HepG2 (cell line): ENCODE results near the gene DTNB. TPM values are rescaled to one million over a fixed set of nuclear protein-coding genes. Genes with fewer than 3 reads are reported as not detected.

Experiments
- ATAC-seq: fragments of 200-7000 bp; cut with Tn5 transposase; 3 replicates; pipeline ENCODE4 v1.9.1; 2020; ENCODE audit warnings: mild to moderate bottlenecking, moderate library complexity
- BruUV-seq: library from RNA; stranded (reverse); fragments of 400-500 nt; replicated peaks from 2 replicates; lab custom pipeline; 2021; lab: Mats Ljungman, UMichigan
- CTCF ChIA-PET: fragments of 300-600 bp; formaldehyde crosslinking; extraction: SDS; loops from one replicate; lab custom pipeline; 2021; ENCODE audit warnings: low total read pairs, inconsistent platforms, low intra/inter-chr PET ratio; lab: Yijun Ruan, JAX
- POLR2A ChIA-PET: fragments of 350-600 bp; sonication (Branson Sonifier 250); formaldehyde crosslinking; loops from one replicate; lab custom pipeline; 2020; ENCODE audit warnings: antibody characterized with exemption, inconsistent platforms; lab: Yijun Ruan, JAX
- DNase-seq: peaks from one replicate; pipeline ENCODE4 v3.0.0-alpha.2; 2015; ENCODE audit warnings: low spot score
- FAIRE-seq: peaks from 3 replicates; lab custom pipeline; 2011; peaks lifted over from hg19 to GRCh38; lab: Jason Lieb, UNC
- H2AFZ ChIP-seq: one replicate; pipeline ENCODE4 v1.6.1; 2011; ENCODE audit warnings: low read length, inconsistent platforms
- H3K27ac ChIP-seq: fragments of 300-600 bp; 3 replicates; pipeline ENCODE4 v1.8.0; 2011; ENCODE audit warnings: mixed run types, mild to moderate bottlenecking, mixed read lengths, low read length, inconsistent platforms; ENCODE audit not compliant: insufficient read depth; ENCODE audit errors: extremely low read length
- H3K27me3 ChIP-seq, 2 experiments: fragments of 200-600 bp in 1 of 2; 2 replicates in 1 of 2; 3 replicates in 1 of 2; pipeline versions ENCODE4 v1.6.0 to v1.8.0; 2011; ENCODE audit warnings: low read length in 2 of 2, mild to moderate bottlenecking in 2 of 2, moderate library complexity in 2 of 2, inconsistent platforms in 1 of 2; ENCODE audit not compliant: insufficient read depth in 2 of 2, control insufficient read depth in 1 of 2
- H3K36me3 ChIP-seq, 2 experiments: fragments of 200-600 bp in 1 of 2; replicated peaks in 1 of 2; 2 replicates in 1 of 2; 3 replicates in 1 of 2; pipeline versions ENCODE4 v1.5.1 to v1.8.0; 2011; ENCODE audit warnings: low read length in 2 of 2, inconsistent platforms in 1 of 2; ENCODE audit not compliant: insufficient read depth in 2 of 2, control insufficient read depth in 1 of 2
- H3K4me1 ChIP-seq: 2 replicates; pipeline ENCODE4 v1.5.1; 2012; ENCODE audit warnings: low read length, inconsistent platforms; ENCODE audit not compliant: insufficient read depth
- H3K4me2 ChIP-seq: 2 replicates; pipeline ENCODE4 v1.6.0; 2011; ENCODE audit warnings: low read depth, low read length, inconsistent platforms
- H3K4me3 ChIP-seq, 3 experiments: fragments of 200-600 bp in 1 of 3; sonication (generic), shearing (Covaris generic) in 1 of 3; replicated peaks in 1 of 3; 2 replicates each; pipeline ENCODE4 v1.5.1; 2011 to 2016; ENCODE audit warnings: low read length in 3 of 3, inconsistent platforms in 2 of 3, low read depth in 2 of 3, mild to moderate bottlenecking in 2 of 3, control low read depth in 1 of 3, mixed read lengths in 1 of 3; ENCODE audit not compliant: insufficient read depth in 1 of 3
- H3K79me2 ChIP-seq: one replicate; pipeline ENCODE4 v1.6.1; 2011; ENCODE audit warnings: low read length, inconsistent platforms; ENCODE audit not compliant: insufficient read depth
- H3K9ac ChIP-seq: 2 replicates; pipeline ENCODE4 v1.6.0; 2011; ENCODE audit warnings: mild to moderate bottlenecking, low read depth, low read length, inconsistent platforms; ENCODE audit not compliant: insufficient read depth
- H3K9me3 ChIP-seq: 2 replicates; pipeline ENCODE4 v1.5.1; 2012; ENCODE audit warnings: mild to moderate bottlenecking, low read length
- H4K20me1 ChIP-seq: 2 replicates; pipeline ENCODE4 v1.6.0; 2011; ENCODE audit warnings: inconsistent platforms, mild to moderate bottlenecking, low read length, moderate library complexity; ENCODE audit not compliant: insufficient read depth
- FOXA3 ChIP-seq: IDR thresholded peaks from 2 replicates; pipeline ENCODE4 v1.6.1; 2016; ENCODE audit warnings: missing genetic modification reagents, missing compliant biosample characterization
- GMEB1 ChIP-seq: sonication (generic); formaldehyde crosslinking; IDR thresholded peaks from 2 replicates; pipeline ENCODE4 v1.5.1; 2020; ENCODE audit warnings: missing genetic modification reagents, mild to moderate bottlenecking, borderline replicate concordance
- HNF4A ChIP-seq: sonication (generic); formaldehyde crosslinking; IDR thresholded peaks from 2 replicates; pipeline ENCODE4 v1.4.0; 2020; ENCODE audit warnings: missing genetic modification reagents
- MEIS2 ChIP-seq: sonication (generic); formaldehyde crosslinking; IDR thresholded peaks from 2 replicates; pipeline ENCODE4 v1.9.0; 2021; ENCODE audit warnings: mild to moderate bottlenecking, missing genetic modification reagents
- MXD4 ChIP-seq: IDR thresholded peaks from 2 replicates; pipeline ENCODE4 v1.6.1; 2016; ENCODE audit warnings: mild to moderate bottlenecking, missing biosample characterization, missing genetic modification reagents
- NCOA1 ChIP-seq: sonication (generic); formaldehyde crosslinking; IDR thresholded peaks from 2 replicates; pipeline ENCODE4 v1.9.0; 2021; ENCODE audit warnings: missing genetic modification reagents
- NR2C2 ChIP-seq: sonication (generic); formaldehyde crosslinking; IDR thresholded peaks from 2 replicates; pipeline ENCODE4 v1.4.0; 2020; ENCODE audit warnings: missing genetic modification reagents, mild to moderate bottlenecking, moderate library complexity, borderline replicate concordance
- NRL ChIP-seq: sonication (generic); formaldehyde crosslinking; IDR thresholded peaks from 2 replicates; pipeline ENCODE4 v1.5.0; 2020; ENCODE audit warnings: missing genetic modification reagents, mild to moderate bottlenecking, moderate library complexity, borderline replicate concordance
- PITX1 ChIP-seq: sonication (generic); formaldehyde crosslinking; IDR thresholded peaks from 2 replicates; pipeline ENCODE4 v1.5.1; 2020; ENCODE audit warnings: mild to moderate bottlenecking, missing genetic modification reagents
- PLRG1 ChIP-seq: fragments of 450-650 bp; conservative IDR thresholded peaks from 2 replicates; pipeline ENCODE4 v1.6.1; 2016
- SCMH1 ChIP-seq: sonication (generic); formaldehyde crosslinking; IDR thresholded peaks from 2 replicates; pipeline ENCODE4 v1.9.0; 2021; ENCODE audit warnings: missing genetic modification reagents, mild to moderate bottlenecking, borderline replicate concordance
- THAP11 ChIP-seq: IDR thresholded peaks from 2 replicates; pipeline ENCODE4 v1.6.1; 2016; ENCODE audit warnings: missing biosample characterization, missing genetic modification reagents
- THAP9 ChIP-seq: sonication (generic); formaldehyde crosslinking; IDR thresholded peaks from 2 replicates; pipeline ENCODE4; 2020; ENCODE audit warnings: missing genetic modification reagents, mild to moderate bottlenecking, borderline replicate concordance
- ZBTB4 ChIP-seq: sonication (generic); formaldehyde crosslinking; IDR thresholded peaks from 2 replicates; pipeline ENCODE4 v1.4.0; 2020; ENCODE audit warnings: missing genetic modification reagents, mild to moderate bottlenecking, borderline replicate concordance
- ZMYM2 ChIP-seq: sonication (generic); formaldehyde crosslinking; IDR thresholded peaks from 2 replicates; pipeline ENCODE4 v1.8.0; 2022; ENCODE audit warnings: mild to moderate bottlenecking, missing genetic modification reagents
- ZNF337 ChIP-seq: sonication (generic); formaldehyde crosslinking; IDR thresholded peaks from 2 replicates; pipeline ENCODE4 v1.5.1; 2020; ENCODE audit warnings: missing genetic modification reagents, low read depth, mild to moderate bottlenecking, borderline replicate concordance
- ZNF556 ChIP-seq: sonication (generic); formaldehyde crosslinking; IDR thresholded peaks from 2 replicates; pipeline ENCODE4 v1.4.0; 2020; ENCODE audit warnings: mild to moderate bottlenecking, missing genetic modification reagents, borderline replicate concordance
- ZNF768 ChIP-seq: sonication (generic); formaldehyde crosslinking; IDR thresholded peaks from 2 replicates; pipeline ENCODE4 v1.4.0; 2020; ENCODE audit warnings: missing genetic modification reagents
- WGBS: methylation state at CpG from one replicate; pipeline ENCODE4 v1.1.6; 2017; ENCODE audit warnings: low lambda C conversion rate; 5-methylcytosine and 5-hydroxymethylcytosine counted together
- in situ Hi-C: cut with HindIII; loops from 2 replicates; pipeline ENCODE4 v1.10.0; 2017; ENCODE audit warnings: low pct_unique_long_range_greater_than_20kb; ENCODE audit not compliant: extremely low pct_ligation_motif_present
- intact Hi-C: fragments of 100-400 bp; cut with micrococcal nuclease; formaldehyde crosslinking; loops from one replicate; pipeline ENCODE4 v1.10.0; 2022; ENCODE audit not compliant: unreplicated experiment
- polyA plus RNA-seq, 8 experiments: library from polyadenylated mRNA; depleted of rRNA in 3 of 8; stranded (reverse) in 7 of 8; unstranded in 1 of 8; fragments of >200 nt; fragmentation: Illumina TruSeq in 4 of 8; extraction: Trizol in 4 of 8; gene quantifications; 2 replicates each; pipeline versions ENCODE4 v1.2.1 to v1.2.3, GENCODE V29; 2011 to 2016; ENCODE audit warnings: low read depth in 4 of 8, missing spikeins in 1 of 8, mixed read lengths in 1 of 8; ENCODE audit not compliant: insufficient read depth in 1 of 8
- total RNA-seq, 5 experiments: library from RNA; depleted of rRNA; stranded (reverse); fragments of >200 nt; fragmentation: Illumina TruSeq; extraction: Trizol; gene quantifications; 2 replicates each; pipeline ENCODE4 v1.2.3, GENCODE V29; 2016; ENCODE audit warnings: low read depth in 1 of 5

DTNB gene
- total and polyA plus RNA-seq, 2 of the 13 experiments (the other 11 are each of a cell fraction or from before 2014, with no cell fraction given) = 14.4 to 23.9 TPM

GRCh38 chr2:25416674-25417073 is 256.7 kb downstream of the DTNB start (continued):
- TF ChIP-seq ZBTB4 = no peak
- no peak for TF ChIP-seq PITX1 (CRISPR knock-in tag)
- no peak for TF ChIP-seq GMEB1 (CRISPR knock-in tag)

GRCh38 chr2:25414781-25415180 is 258.6 kb downstream of the DTNB start:
- 96% methylated on average over 6 of the region's 6 CpGs for WGBS
- no peak overlapping the region for H3K4me2 ChIP-seq
- in situ Hi-C loops = no loop called here
- no peaks in the 10 kb centered on the region for H4K20me1 ChIP-seq
- no peaks in the 10 kb centered on the region for H3K27me3 ChIP-seq
- intact Hi-C loops = no loop called here
- H2AFZ ChIP-seq = no peak overlapping the region
- no peaks in the 10 kb centered on the region for H3K9me3 ChIP-seq
- no peak overlapping the region for H3K4me3 ChIP-seq
- H3K36me3 ChIP-seq = no peaks in the 10 kb centered on the region; a peak in 1 of 5 replicates
- ChIA-PET CTCF (no interaction called here), POLR2A (no interaction called here)
- H3K4me1 ChIP-seq = no peaks in the 10 kb centered on the region
- no peak for DNase-seq
- no TSS peak for BruUV-seq
- H3K27ac ChIP-seq = no peak overlapping the region
- FAIRE-seq = no peak
- ATAC-seq = no peak
- no peak overlapping the region for H3K9ac ChIP-seq
- H3K79me2 ChIP-seq = no peaks in the 10 kb centered on the region
- TF ChIP-seq NRL (no peak), ZMYM2 (CRISPR knock-in tag) (no peak), ZNF556 (CRISPR knock-in tag) (no peak), NR2C2 (CRISPR knock-in tag) (no peak), THAP11 (CRISPR knock-in tag) (no peak), ZNF768 (CRISPR knock-in tag) (no peak), FOXA3 (CRISPR knock-in tag) (no peak), MXD4 (CRISPR knock-in tag) (no peak), ZNF337 (CRISPR knock-in tag) (no peak), PLRG1 (no peak), THAP9 (CRISPR knock-in tag) (no peak), SCMH1 (CRISPR knock-in tag) (no peak), NCOA1 (CRISPR knock-in tag) (no peak), MEIS2 (CRISPR knock-in tag) (no peak), HNF4A (CRISPR knock-in tag) (no peak)
